Adrenal gland (tissue), 12 donors: ENCODE data around the gene SLC43A3. TPM values are rescaled to one million over a fixed set of nuclear protein-coding genes. Genes with fewer than 3 reads are reported as not detected.

ENCODE experiments used
- DNase-seq, 7 donors: peaks; one replicate each; pipeline ENCODE4 v3.0.0-alpha.2; 2019 to 2020
- H3K27ac ChIP-seq, 5 donors: fragments of 200-600 bp; sonication (generic) in 4 of 5; 1 replicate in 3 of 5; 2 replicates in 2 of 5; pipeline versions ENCODE4 v1.5.1 to v1.8.0; 2016 to 2020; ENCODE audit warnings: mild to moderate bottlenecking in 1 of 5
- H3K27me3 ChIP-seq: fragments of 200-600 bp; 2 replicates; pipeline ENCODE4 v1.8.0; 2021
- H3K36me3 ChIP-seq, 2 donors: fragments of 200-600 bp; replicated peaks in 1 of 2; 1 replicate in 1 of 2; 2 replicates in 1 of 2; pipeline versions ENCODE4 v1.5.1 to v1.8.0; 2018 to 2022
- H3K4me1 ChIP-seq, 2 donors: fragments of 200-600 bp; replicated peaks in 1 of 2; 1 replicate in 1 of 2; 2 replicates in 1 of 2; pipeline versions ENCODE4 v1.5.1 to v1.8.0; 2018 to 2021
- H3K4me3 ChIP-seq, 4 donors: fragments of 200-600 bp; sonication (generic) in 3 of 4; one replicate each; pipeline ENCODE4 v1.5.1; 2016 to 2018
- H3K9me3 ChIP-seq, 3 donors: fragments of 200-600 bp; sonication (generic) in 1 of 3; replicated peaks in 1 of 3; 1 replicate in 2 of 3; 2 replicates in 1 of 3; pipeline versions ENCODE4 v1.5.1 to v1.8.0; 2016 to 2021
- CTCF ChIP-seq, 6 experiments: fragments of 450-650 bp in 4 of 6; fragments of 200-600 bp in 2 of 6; sonication (generic) in 1 of 6; IDR thresholded peaks; 1 replicate in 5 of 6; 2 replicates in 1 of 6; pipeline versions ENCODE4 v1.5.1 to v1.8.0; 2016 to 2021; ENCODE audit warnings: antibody characterized with exemption in 6 of 6, mild to moderate bottlenecking in 2 of 6, moderate library complexity in 1 of 6
- POLR2A ChIP-seq, 2 donors: fragments of 450-650 bp; IDR thresholded peaks; one replicate each; pipeline ENCODE4 v1.6.1; 2017; ENCODE audit warnings: antibody characterized with exemption in 2 of 2, mild to moderate bottlenecking in 2 of 2, moderate library complexity in 1 of 2
- WGBS, 4 donors: extraction: QIAGEN DNeasy Blood & Tissue Kit in 2 of 4; methylation state at CpG; one replicate each; pipeline versions ENCODE4 v1.1.5 to v1.1.7; 2013 to 2017; 5-methylcytosine and 5-hydroxymethylcytosine counted together
- intact Hi-C, 2 donors: fragments of 100-400 bp; cut with DNase I; formaldehyde crosslinking; loops; one replicate each; pipeline versions ENCODE4 v1.14.1 to v1.15.0; 2022 to 2023
- polyA plus RNA-seq, 3 donors: library from polyadenylated mRNA; stranded (reverse); fragments of 200-250 nt in 2 of 3; fragments of 350-450 nt in 1 of 3; fragmentation: Illumina TruSeq in 1 of 3; extraction: RNeasy Lipid Tissue Mini Kit (QIAGEN cat#74804) in 1 of 3; gene quantifications; one replicate each; pipeline ENCODE4 v1.2.3, GENCODE V29; 2013 to 2014
- total RNA-seq, 9 donors: library from RNA; depleted of rRNA in 4 of 9; stranded (reverse); fragments of >200 nt in 4 of 9; fragments of 120-200 nt in 1 of 9; fragmentation: NEBNext Ultra II Directional in 1 of 9; extraction: Animal tissue kit (Norgen Biotek cat#: 25700) in 1 of 9; gene quantifications; one replicate each; pipeline versions ENCODE4 v1.1.0 to v1.2.4, GENCODE V29; 2013 to 2023
- donor health status: healthy with polysubstance abuse.
- donor health status: Bipolar disorder and iron deficiency.
- donor health status: DM: yes; HTN: yes; CAD: no.
- donor health status: DM: no; HTN: no; CAD: no.
- donor health status: DM: no; HTN: no; CAD: no.
- donor health status: DM: yes; HTN: yes; CAD: no.

Gene SLC43A3
- total and polyA plus RNA-seq, 12 donors = 14.0 to 72.7 (median 27.3) TPM

GRCh38 chr11:57459164-57460021, 32.5 kb upstream of the SLC43A3 start:
- TF ChIP-seq POLR2A (IDR thresholded peaks at IDR 0.05) = no peak
- TF ChIP-seq CTCF (IDR thresholded peaks at IDR 0.05) = no peak
- H3K27me3 ChIP-seq = peaks cover 26% of the 10 kb centered on the region
- no peak for DNase-seq
- intact Hi-C loops = loop anchor here in 1 of 2 donors (5.0 to 10.0 kb wide), 3 partner anchors 68 to 185 kb away; partner anchors contain the start of gene YPEL4
- 1 to 2% (median 2%) methylated on average over 13 to 62 of the region's 62 CpGs for WGBS, 4 donors
- H3K4me1 ChIP-seq = peaks cover 19 to 32% of the 10 kb centered on the region in 2 donors
- H3K36me3 ChIP-seq = no peaks in the 10 kb centered on the region
- no peaks in the 10 kb centered on the region for H3K9me3 ChIP-seq
- peak overlapping the region in 3 of 4 donors; percentile 1 to 58 (median 7) for H3K4me3 ChIP-seq
- no peak overlapping the region for H3K27ac ChIP-seq

- 1 to 2% (median 1%) methylated on average over 22 to 44 of the region's 44 CpGs for WGBS, 4 donors
- no peaks in the 10 kb centered on the region for H3K9me3 ChIP-seq
- peak; percentile 48 to 75 (median 62) for TF ChIP-seq CTCF (IDR thresholded peaks at IDR 0.05)
- no peak for TF ChIP-seq POLR2A (IDR thresholded peaks at IDR 0.05)
- H3K27me3 ChIP-seq = peaks cover 26% of the 10 kb centered on the region
- H3K36me3 ChIP-seq = no peaks in the 10 kb centered on the region
- H3K4me1 ChIP-seq = peaks cover 19 to 32% of the 10 kb centered on the region in 2 donors
- H3K4me3 ChIP-seq = peak overlapping the region in 2 of 4 donors; percentile 7 to 58
- DNase-seq = peak in 4 of 7 donors; percentile 39 to 56 (median 48)
- intact Hi-C loops = loop anchor here in 1 of 2 donors (10.0 kb wide), 1 partner anchor 114 kb away; no protein-coding TSS in a partner anchor
- H3K27ac ChIP-seq = no peak overlapping the region
Measured at GRCh38 chr11:57458410-57459163, 31.7 kb upstream of the SLC43A3 start.

GRCh38 chr11:57458060-57458409, 31.1 kb upstream of the SLC43A3 start:
- H3K4me1 ChIP-seq = peaks cover 19 to 32% of the 10 kb centered on the region in 2 donors
- peak overlapping the region in 1 of 4 donors; percentile 58 for H3K4me3 ChIP-seq
- DNase-seq = no peak
- peaks cover 26% of the 10 kb centered on the region for H3K27me3 ChIP-seq
- intact Hi-C loops = loop anchor here in 1 of 2 donors (10.0 kb wide), 1 partner anchor 113 kb away; no protein-coding TSS in a partner anchor
- 0 to 1% (median 1%) methylated on average over 9 to 16 of the region's 16 CpGs for WGBS, 4 donors
- H3K36me3 ChIP-seq = no peaks in the 10 kb centered on the region
- H3K27ac ChIP-seq = no peak overlapping the region
- no peak for TF ChIP-seq CTCF (IDR thresholded peaks at IDR 0.05)
- no peak for TF ChIP-seq POLR2A (IDR thresholded peaks at IDR 0.05)
- H3K9me3 ChIP-seq = no peaks in the 10 kb centered on the region

- 3 to 12% (median 8%) methylated on average over 5 to 7 of the region's 7 CpGs for WGBS, 4 donors
- no peak for TF ChIP-seq CTCF (IDR thresholded peaks at IDR 0.05)
- no peak for TF ChIP-seq POLR2A (IDR thresholded peaks at IDR 0.05)
- Histone ChIP-seq H3K9me3 (no peaks in the 10 kb centered on the region), H3K27ac (no peak overlapping the region), H3K27me3 (peaks cover 26% of the 10 kb centered on the region), H3K4me1 (peaks cover 19 to 32% of the 10 kb centered on the region in 2 donors), H3K36me3 (no peaks in the 10 kb centered on the region), H3K4me3 (no peak overlapping the region)
- intact Hi-C loops = loop anchor here in 1 of 2 donors (10.0 kb wide), 1 partner anchor 113 kb away; no protein-coding TSS in a partner anchor
- no peak for DNase-seq
Measured at GRCh38 chr11:57457643-57458023, 30.7 kb upstream of the SLC43A3 start.
